AG08395 (cell line): ENCODE measurements around the gene EHMT1.
"Not testable (repeated sequence)": the region's sequence is repeated elsewhere in the genome, so short reads cannot be mapped to it uniquely, and the experiment has no call there.

Experiments used
- DNase-seq: peaks from one replicate; pipeline ENCODE4 v3.0.0; 2012; ENCODE audit warnings: mixed read lengths, low spot score

The EHMT1 gene

DNA sequence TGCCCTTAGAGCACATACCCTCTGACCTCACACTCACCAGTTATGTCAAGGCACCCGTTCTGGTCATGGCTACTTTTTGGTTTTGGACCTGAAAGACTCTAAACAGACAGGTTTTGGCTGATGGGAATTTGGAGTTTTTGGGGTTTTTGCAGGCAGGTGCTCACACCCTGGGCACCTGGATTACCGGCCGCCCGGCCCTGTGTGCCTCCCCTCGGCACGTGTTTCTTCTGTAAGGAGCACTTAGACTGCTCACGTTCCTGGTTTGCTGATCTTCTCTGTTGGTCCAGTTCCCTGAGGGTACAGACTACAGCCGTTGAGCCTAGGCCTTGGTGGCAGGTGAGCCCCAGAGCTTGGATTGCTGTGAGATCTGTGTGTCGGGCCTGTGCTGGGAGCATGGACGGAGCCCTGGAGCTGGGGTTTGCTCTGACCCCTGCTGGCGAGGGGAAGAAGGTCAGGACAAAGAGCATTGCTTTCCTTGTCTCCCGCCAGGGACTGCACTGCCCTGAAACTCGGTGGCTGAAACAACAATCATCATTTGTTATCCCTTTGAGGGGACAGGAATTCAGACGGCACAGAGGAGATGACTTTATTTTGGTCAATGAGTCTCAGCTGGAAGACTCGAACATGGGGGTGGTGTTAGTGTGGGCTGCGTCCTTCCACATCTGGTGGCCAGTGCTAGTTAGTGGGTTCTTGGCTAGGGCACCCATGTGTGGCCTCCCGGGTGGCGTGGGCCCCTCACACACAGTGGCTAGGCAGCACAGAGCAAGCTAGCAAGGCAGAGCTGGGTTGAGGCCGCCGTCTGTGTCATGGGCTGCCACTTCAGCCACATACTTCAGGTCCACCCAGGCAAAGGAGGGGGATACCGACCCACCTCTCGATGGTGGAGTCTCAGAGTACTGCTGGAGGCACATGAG lies 76.4 kb downstream of the EHMT1 start:
- DNase-seq, result peak; percentile 76

DNA sequence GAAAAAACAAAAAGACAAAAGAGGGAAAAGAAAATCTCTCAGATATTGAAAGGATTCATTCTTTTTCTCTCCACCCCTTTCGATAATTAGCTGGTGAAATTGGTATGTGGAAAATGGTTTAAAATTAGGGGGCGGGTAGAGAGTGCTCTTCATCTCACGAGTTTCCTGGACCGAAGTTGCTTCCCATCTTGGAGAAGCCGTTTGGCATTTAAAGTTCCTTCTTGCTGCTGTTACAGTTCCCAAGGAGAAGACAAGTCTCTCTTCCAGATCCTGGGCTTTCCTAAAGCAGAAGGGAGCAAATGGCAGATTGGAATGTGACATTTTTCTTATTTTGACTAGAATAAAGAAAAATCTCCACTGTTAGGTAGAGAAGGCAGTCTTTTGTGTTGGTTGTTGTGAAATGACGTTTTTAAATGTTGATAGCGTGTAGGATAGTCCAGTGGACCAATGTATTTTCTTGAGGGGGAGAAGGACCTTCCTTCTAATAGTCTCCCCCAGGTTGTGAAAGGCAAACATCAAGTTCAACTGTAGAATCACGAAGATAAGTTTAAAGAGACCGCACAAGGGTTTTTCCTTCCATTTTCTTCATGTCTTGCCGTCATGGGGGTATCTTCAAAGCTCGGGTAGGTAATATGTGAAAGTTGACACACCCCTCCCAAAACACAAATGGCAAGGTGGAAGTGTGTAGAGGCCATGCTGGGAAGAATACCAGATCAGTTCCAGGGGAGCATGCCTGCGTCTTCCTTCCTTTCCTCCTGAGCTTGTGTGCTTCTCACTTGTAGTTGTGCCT lies 77.5 kb downstream of the EHMT1 start:
- no peak for DNase-seq

DNA sequence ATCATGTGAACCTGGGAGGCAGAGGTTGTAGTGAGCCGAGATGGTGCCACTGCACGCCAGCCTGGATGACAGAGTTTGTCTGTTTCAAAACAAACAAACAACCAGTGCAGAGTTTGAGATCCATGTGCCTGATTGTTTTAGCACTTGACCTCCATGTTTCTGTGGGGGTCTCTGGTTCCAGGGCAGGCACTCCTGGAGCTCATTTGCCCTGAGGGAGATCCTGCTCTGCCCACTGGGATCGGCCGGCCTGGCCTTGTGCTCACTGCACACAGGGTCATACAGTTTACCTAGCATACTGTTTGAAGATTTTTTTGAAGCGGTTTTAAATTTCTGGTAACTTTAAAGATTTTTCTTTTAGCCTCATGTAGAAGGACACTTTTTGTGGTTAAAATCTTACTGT lies 78.4 kb downstream of the EHMT1 start:
- no peak for DNase-seq

DNA sequence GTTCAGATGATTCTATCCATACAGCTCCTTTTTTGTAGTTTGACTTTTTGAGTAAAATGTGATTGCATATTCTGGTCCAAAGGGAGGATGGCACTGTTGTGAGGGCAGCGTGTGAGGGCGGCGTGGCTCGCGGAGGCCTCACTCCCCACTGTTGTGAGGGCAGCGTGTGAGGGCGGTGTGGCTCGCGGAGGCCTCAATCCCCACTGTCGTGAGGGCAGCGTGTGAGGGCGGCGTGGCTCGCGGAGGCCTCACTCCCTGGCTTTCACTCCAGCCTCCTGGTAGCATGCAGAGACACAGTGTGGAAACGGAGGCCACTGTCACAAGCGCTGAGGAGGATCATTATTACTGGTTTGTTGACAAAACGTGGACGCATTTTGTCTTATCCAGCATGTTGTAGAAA lies 79.0 kb downstream of the EHMT1 start:
- DNase-seq, result no peak

DNA sequence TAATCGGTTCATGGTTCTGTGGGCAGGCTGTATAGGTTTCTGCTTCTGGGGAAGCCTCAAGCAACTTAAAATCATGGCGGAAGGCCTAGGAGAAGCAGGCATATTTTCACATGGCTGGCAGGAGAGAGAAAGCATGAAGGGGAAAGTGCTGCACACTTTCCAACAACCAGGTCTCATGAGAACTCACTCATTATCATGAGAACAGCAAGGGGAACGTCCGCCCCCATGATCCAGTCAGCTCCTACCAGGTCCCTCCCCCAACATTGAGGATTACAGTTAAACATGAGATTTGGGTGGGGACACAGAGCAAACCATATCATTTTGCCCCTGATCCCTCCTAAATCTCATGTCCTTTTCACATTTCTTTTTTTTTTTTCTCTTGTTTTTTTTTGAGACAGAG lies 82.1 kb downstream of the EHMT1 start:
- DNase-seq, result no peak

DNA sequence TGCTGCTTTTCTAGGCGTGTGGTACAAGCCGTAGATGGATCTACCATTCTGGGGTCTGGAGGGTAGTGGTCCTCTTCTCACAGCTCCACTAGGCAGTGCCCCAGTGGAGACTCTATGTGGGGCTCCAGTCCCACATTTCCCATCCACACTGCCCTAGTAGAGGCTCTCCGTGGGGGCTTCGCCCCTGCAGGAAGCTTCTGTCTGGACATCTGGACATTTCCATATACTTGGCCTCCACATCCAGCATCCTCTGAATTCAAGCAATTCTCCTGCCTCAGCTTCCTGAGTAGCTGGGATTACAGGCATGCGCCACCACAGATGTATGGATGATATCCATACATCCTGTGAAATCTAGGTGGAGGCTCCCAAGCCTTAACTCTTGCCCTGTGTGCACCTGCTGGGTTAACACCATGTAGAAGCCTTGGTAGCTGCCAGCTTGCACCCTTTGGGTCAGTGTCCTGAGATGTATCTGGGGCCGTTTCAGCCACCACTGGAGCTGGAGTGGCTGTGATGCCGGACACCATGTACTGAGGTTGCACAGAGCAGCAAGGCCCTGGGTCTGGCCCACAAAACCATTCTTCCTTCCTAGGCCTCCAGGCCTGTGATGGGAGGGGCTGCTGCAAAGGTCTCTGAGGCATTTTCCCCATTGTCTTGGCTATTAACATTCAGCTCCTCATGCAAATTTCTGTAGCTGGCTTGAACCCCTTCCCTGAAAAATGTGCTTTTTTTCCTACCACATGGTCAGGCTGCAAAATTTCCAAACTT lies 84.0 kb downstream of the EHMT1 start:
- DNase-seq, result no peak

DNA sequence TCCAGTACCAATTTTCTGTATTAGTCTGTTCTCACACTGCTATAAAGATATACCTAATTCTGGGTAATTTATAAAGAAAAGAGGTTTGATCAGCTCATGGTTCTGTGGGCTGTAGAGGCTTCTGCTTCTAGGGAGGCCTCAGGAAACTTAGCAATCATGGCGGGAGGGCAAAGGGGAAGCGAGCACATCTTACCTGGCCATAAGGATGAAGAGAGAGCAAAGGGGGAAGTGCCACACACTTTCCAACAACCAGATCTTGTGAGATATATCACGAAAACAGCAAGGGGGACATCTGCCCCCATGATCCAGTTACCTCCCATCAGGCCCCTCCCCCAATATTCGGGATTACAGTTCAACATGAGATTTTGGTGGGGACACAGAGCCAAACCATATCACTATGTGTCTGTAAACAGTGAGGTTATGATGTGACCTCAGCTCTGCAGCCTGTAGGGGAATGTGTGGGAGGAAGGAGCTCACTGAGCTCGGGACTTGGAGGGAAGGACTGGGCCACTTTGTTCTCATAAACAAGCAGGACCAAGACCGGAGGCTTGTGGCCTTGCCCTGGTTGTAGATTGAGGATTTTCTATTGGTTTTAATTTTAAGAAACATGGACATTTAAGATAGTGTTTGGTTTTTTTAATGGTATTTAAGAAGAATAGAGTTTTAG lies 85.2 kb downstream of the EHMT1 start:
- no peak for DNase-seq

DNA sequence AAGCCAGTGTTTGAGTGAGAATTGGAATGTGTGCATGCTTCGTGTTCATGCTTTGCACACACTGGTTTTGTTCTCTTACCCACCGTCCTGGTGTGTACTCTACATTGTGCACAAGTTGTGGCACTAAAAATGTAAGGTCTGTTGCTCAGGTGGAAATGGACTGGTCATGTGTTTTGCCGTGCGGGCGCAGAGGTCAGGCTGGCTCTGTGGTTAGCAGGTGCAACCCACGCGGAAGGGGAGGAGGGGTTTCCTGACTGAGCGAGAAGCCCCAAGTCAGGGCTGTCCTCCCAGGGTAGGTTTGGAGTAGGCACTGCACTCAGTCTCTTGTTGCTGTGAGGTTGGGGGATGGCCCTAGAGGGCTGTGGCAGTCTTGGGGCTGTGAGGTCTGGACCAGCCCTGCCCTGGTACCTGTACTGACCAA lies 86.6 kb downstream of the EHMT1 start:
- DNase-seq, result no peak

DNA sequence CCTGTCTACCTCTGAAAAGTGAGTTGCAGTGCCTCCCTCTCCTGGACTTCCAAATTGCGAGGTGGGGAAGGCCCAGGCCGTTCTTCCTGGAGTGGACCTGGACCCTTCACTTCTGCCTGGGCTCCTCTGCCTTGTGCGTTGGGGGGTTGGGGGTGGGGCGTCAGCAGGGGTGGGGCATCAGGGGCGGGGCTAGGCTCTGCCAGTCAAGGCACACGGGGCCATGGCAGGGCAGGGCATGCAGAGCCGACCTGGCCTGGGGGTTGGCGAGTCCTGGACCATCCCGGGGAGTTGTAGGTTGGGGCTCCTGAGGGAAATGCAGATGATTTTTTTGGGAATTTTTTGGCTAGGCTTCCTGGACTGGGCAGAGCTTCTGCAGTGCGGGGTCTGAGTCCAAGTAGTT lies 87.1 kb downstream of the EHMT1 start:
- no peak for DNase-seq

DNA sequence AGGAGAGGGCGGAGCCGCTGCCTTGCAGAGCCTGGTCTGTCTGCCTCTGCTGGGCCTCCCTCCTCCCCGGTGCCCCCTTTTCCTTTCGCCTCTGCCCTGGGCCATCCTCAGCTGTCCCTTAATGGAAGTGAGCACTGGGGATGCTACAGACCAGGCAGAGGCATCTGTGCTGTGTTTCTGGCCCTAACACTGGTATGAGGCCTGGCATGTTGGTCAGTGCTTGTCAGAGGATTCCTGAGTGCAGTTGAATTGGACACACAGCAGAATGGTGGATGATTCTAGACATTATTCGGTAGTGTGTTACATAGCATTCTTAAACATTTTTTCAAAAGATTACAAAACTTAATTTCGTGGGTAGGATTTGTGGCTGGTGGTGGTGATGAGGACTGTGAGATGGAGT lies 88.6 kb downstream of the EHMT1 start:
- DNase-seq, result no peak

DNA sequence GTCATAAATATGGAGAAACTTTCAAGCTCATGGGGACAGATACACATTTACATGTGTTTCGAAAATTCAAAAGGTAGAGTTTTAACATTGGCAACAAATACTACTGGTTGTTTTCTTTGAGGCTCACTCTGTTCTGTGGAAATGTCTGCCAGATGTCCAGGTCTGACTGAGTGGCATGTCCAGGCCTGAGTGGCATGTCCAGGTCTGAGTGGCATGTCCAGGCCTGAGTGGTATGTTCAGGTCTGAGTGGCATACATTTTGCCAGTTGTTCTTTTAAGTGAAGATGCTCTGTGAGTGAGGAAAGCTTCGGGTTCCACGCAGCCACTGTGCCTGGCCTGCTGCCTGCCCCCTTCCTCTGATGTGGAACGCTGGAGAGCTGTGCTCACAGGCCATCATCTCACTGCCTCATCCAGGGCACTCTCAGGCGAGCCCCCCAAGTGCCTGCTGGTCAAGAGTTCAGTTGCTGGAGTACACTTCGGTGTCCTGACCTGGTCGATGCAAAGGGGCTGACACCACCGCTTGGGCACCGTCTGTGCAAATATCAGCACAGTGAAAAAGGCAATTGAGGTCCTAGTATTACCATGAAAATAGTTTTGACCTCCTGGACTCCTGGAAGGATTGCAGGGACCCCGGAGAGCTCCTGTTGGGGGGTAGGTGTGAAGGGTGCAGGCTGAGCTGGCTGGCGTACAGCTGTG lies 89.9 kb downstream of the EHMT1 start:
- no peak for DNase-seq

DNA sequence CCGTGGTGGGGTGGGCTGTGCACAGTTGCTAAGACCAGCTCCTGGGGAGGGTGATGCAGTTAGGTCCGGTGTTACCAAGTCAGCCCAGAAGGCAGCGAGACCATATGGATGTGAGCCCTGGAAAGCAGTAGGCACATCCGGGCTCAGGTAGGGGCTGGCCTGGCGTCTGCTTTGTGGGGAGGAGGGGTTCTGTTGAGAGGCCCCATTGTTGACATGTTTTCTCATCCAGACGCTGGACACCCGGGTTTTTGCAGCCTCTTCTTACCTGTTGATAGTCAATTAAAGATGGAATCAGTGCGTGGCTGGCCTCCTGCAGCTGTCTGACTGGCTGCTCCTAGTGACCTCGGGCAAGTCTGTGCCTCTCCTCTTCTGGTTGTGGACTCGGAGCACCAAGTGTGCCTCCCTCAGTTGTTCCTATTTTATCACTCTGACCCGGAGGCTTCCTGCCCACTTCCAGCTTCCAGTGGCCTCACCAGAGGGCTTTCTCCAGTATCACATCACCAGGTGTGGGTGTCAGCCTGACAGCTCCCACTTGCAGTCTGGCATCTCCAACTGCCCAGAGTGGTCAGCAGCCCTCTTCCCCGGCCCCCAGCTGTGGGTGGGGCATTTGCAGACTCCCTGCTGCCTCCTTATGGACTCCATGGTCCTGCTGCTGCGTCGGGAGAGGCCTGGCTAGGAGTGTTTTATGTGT lies 90.8 kb downstream of the EHMT1 start:
- no peak for DNase-seq

DNA sequence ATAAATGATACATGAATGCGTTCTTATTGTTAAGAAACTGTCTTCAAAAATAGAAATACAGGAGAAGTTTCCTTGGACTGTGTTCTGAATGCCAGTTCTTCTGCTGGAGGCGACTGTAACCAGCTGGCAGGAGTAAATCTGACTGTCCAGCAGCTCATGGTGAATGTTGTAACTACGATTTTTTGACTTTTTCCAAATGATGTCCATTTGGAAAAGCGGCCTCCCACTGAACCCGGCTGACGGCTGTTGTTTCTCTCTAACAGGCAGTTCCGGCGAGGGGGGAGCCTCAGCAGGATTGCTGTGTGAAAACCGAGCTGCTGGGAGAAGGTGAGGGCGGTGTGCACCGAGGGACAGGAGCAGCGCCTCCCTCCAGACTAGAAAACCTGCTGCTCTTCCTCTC lies 91.9 kb downstream of the EHMT1 start:
- no peak for DNase-seq

DNA sequence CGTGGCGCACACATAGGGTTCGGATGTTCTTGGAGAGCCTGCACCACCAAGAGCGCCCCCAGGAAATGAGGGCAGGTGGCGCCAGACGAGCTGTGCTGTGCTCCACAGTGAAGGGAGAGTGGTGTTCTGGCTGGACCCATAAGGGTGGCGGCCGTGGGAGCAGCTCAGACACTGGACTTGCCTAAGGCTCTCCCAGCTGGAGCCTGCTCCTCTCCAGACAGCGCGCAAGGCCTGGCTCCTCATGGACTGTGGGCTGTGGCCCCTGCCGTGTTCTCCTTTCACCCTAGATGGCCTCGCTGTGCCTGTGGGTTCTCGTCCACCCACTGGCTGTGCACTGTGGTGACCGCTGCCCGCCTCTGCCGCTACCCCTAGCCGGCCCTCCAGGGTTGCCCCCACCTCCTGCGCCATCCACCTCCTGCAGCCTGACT lies 92.9 kb downstream of the EHMT1 start:
- DNase-seq, result no peak

DNA sequence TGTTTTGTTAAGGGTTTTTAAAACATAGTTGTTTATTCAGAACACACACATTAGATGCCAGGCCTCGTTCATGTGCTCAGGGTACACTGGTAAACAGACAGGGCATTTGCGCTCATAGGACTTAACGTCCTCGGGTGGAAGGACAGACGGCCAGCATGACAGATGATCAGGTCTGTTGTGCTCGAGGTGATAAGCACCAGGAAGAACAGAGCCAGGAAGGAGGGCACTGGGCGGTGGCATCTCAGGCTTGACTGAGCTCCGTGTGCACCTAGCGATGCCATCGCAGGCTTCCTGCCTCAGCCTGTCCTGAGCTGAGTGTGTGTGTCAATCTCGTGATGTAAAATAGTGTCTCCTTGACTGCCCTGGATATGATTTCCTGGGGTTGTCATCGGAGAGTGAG lies 96.5 kb downstream of the EHMT1 start:
- DNase-seq, result no peak

DNA sequence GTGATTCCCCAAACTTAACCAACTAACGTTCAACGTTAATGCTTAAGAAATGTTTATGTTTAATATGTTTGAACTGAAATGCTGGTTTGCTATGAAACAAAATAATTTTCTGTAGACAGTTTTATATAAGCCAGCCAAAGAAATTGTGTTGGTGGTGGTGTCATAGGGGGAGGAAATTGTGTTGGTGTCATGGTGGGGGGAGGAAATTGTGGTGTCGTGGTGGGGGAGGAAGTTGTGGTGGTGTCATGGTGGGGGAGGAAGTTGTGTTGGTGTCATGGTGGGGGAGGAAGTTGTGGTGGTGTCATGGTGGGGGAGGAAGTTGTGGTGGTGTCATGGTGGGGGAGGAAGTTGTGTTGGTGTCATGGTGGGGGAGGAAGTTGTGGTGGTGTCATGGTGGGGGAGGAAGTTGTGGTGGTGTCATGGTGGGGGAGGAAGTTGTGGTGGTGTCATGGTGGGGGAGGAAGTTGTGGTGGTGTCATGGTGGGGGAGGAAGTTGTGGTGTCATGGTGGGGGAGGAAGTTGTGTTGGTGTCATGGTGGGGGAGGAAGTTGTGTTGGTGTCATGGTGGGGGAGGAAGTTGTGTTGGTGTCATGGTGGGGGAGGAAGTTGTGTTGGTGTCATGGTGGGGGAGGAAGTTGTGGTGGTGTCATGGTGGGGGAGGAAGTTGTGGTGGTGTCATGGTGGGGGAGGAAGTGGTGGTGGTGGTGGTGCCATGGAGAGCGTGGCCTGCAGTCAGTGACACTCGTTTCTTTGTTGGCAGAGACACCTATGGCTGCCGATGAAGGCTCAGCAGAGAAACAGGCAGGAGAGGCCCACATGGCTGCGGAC lies 97.3 kb downstream of the EHMT1 start:
- not testable (repeated sequence) for DNase-seq

DNA sequence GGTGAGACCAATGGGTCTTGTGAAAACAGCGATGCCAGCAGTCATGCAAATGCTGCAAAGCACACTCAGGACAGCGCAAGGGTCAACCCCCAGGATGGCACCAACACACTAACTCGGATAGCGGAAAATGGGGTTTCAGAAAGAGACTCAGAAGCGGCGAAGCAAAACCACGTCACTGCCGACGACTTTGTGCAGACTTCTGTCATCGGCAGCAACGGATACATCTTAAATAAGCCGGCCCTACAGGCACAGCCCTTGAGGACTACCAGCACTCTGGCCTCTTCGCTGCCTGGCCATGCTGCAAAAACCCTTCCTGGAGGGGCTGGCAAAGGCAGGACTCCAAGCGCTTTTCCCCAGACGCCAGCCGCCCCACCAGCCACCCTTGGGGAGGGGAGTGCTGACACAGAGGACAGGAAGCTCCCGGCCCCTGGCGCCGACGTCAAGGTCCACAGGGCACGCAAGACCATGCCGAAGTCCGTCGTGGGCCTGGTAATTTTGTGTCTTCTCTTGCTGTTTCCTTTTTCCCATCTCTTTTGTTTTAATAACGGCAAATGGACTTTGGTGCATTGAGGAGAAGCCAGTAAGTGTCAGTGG lies 98.0 kb downstream of the EHMT1 start:
- no peak for DNase-seq

DNA sequence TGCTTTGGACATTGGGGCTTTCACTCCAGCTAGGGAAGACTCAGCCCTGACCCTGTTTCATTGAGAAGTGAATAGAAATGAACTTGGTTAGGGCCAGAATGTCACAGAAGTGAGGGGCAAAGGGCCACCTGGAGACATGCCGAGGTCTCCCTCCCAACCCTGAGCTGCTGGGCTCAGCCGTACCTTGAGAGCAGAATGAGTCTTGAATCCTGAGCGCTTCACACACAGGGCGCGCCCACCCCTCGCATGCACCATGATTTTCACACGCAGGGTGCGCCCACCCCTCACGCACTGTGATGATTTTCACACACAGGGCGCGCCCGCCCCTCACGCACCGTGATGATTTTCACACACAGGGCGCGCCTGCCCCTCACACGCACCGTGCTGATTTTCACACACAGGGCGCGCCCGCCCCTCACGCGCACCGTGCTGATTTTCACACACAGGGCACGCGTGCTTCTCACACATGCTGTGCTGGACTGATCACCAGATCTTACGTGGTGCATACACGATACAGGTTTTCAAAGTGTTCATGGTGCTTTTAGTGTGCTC lies 99.0 kb downstream of the EHMT1 start:
- DNase-seq, result no peak

DNA sequence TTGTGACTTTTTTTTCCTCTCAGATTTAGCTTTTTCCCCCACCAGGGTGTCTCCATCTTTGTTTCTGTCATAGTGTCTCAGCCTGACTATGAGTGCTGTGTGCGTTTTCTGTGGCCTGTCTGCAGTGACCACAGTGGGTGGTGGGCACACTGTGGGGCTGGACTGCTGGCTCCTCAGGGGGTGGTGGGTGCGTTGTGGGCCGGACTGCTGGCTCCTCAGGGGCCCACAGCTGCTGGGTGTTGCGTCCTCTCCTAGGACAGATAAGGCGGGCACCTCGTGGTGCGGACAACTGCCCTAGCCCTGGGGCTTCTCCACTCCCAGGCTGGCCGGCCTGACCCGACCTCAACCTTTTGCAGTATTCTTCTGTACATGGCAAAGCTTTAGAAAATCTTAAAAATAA lies 100.4 kb downstream of the EHMT1 start:
- DNase-seq, result no peak
